ENCODE results near the gene HMGCR.
"Not testable (repeated sequence)": the region's sequence is repeated elsewhere in the genome, so short reads cannot be mapped to it uniquely, and the experiment has no call there.

The HMGCR gene

GRCh38 chr5:75336615-75337336 is at the start of gene HMGCR:
Gene HMGCR (plus strand): TSS chr5:75337220. CDS start chr5:75342606, 5,386 bp downstream.
- no peaks in the 10 kb centered on the region for H3K9me2 ChIP-seq (replicated peaks; ENCODE audit: low read depth, low read length)
- no peaks in the 10 kb centered on the region for H3K9me3 ChIP-seq (ENCODE audit: insufficient read depth, low read depth, low read length)
- TF ChIP-seq CTCF (conservative IDR thresholded peaks at IDR 0.05; ENCODE audit: low read length) (peak; percentile 37), EZH2phosphoT487 (IDR thresholded peaks at IDR 0.05; ENCODE audit: borderline replicate concordance) (no peak)
- H3K79me2 ChIP-seq (ENCODE audit: insufficient read depth, low read length), result peaks cover 48% of the 10 kb centered on the region
- H3K9ac ChIP-seq (ENCODE audit: low read depth, low read length, poor library complexity, severe bottlenecking), result peak within 1 kb of the TSS; percentile 98
- H3F3A ChIP-seq (ENCODE audit: low read depth), result no peaks in the 10 kb centered on the region
- no peaks in the 10 kb centered on the region for H3K27me3 ChIP-seq (ENCODE audit: insufficient read depth, low read length, poor library complexity, severe bottlenecking)
- H2AFZ ChIP-seq (ENCODE audit: low read length), result peak within 1 kb of the TSS; percentile 59; the same call in 1 of the 2 replicates
- peaks cover 39% of the 10 kb centered on the region for H3K4me1 ChIP-seq (ENCODE audit: insufficient read depth, low read length, poor library complexity, severe bottlenecking)
- H3K4me2 ChIP-seq (ENCODE audit: low read depth, low read length, poor library complexity, severe bottlenecking), result peak within 1 kb of the TSS; percentile 98
- H3K36me3 ChIP-seq (ENCODE audit: insufficient read depth, low read length), result no peaks in the 10 kb centered on the region; the same call in 1 of the 2 replicates
- peaks cover 44% of the 10 kb centered on the region for H4K20me1 ChIP-seq (ENCODE audit: insufficient read depth, low read length, poor library complexity, severe bottlenecking)
- peak within 1 kb of the TSS; percentile 85 for H3K4me3 ChIP-seq (ENCODE audit: low read length, poor library complexity, severe bottlenecking)

- not testable (repeated sequence) for H3K4me2 ChIP-seq (ENCODE audit: low read depth, low read length, poor library complexity, severe bottlenecking); H3K36me3 ChIP-seq (ENCODE audit: insufficient read depth, low read length); H3K27me3 ChIP-seq (ENCODE audit: insufficient read depth, low read length, poor library complexity, severe bottlenecking); H3K79me2 ChIP-seq (ENCODE audit: insufficient read depth, low read length); H3K4me1 ChIP-seq (ENCODE audit: insufficient read depth, low read length, poor library complexity, severe bottlenecking); H3F3A ChIP-seq (ENCODE audit: low read depth); H2AFZ ChIP-seq (ENCODE audit: low read length); H4K20me1 ChIP-seq (ENCODE audit: insufficient read depth, low read length, poor library complexity, severe bottlenecking); H3K9ac ChIP-seq (ENCODE audit: low read depth, low read length, poor library complexity, severe bottlenecking); H3K9me3 ChIP-seq (ENCODE audit: insufficient read depth, low read depth, low read length); H3K9me2 ChIP-seq (replicated peaks; ENCODE audit: low read depth, low read length); H3K4me3 ChIP-seq (ENCODE audit: low read length, poor library complexity, severe bottlenecking)
Observed at GRCh38 chr5:75291844-75292243, 45.2 kb upstream of the HMGCR start.

DNA sequence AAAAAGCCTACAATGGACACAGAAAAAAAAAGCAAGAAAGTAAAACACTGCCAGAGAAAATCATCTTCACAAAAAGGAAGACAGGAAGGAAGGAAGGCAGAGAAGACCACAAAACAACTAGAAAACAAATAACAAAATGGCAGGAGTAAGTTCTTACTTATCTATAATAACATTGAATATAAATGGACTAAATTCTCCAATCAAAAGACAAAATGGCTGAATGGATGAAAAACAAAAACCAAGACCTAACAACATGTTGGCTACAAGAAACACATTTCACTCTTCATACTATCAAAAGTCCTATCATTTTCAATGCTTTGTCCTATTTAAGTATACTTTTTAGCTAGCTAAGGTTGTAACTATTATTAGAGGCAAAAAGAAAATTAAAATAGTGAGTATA is 36.9 kb upstream of the HMGCR start:
- Histone ChIP-seq H3K36me3 (ENCODE audit: insufficient read depth, low read length) (no peaks in the 10 kb centered on the region), H4K20me1 (ENCODE audit: insufficient read depth, low read length, poor library complexity, severe bottlenecking) (no peaks in the 10 kb centered on the region), H3K4me2 (ENCODE audit: low read depth, low read length, poor library complexity, severe bottlenecking) (no peak overlapping the region), H3K79me2 (ENCODE audit: insufficient read depth, low read length) (no peaks in the 10 kb centered on the region), H3K9me2 (replicated peaks; ENCODE audit: low read depth, low read length) (no peaks in the 10 kb centered on the region), H3K9ac (ENCODE audit: low read depth, low read length, poor library complexity, severe bottlenecking) (no peak overlapping the region), H2AFZ (ENCODE audit: low read length) (no peak overlapping the region), H3K4me3 (ENCODE audit: low read length, poor library complexity, severe bottlenecking) (no peak overlapping the region), H3F3A (ENCODE audit: low read depth) (no peaks in the 10 kb centered on the region), H3K27me3 (ENCODE audit: insufficient read depth, low read length, poor library complexity, severe bottlenecking) (no peaks in the 10 kb centered on the region), H3K4me1 (ENCODE audit: insufficient read depth, low read length, poor library complexity, severe bottlenecking) (no peaks in the 10 kb centered on the region), H3K9me3 (ENCODE audit: insufficient read depth, low read depth, low read length) (peaks cover 6% of the 10 kb centered on the region; the same call in 1 of the 2 replicates)
- TF ChIP-seq EZH2phosphoT487 (IDR thresholded peaks at IDR 0.05; ENCODE audit: borderline replicate concordance) (no peak), CTCF (conservative IDR thresholded peaks at IDR 0.05; ENCODE audit: low read length) (no peak)

GRCh38 chr5:75303419-75303818 is 33.6 kb upstream of the HMGCR start:
- Histone ChIP-seq H3K4me1 (ENCODE audit: insufficient read depth, low read length, poor library complexity, severe bottlenecking) (no peaks in the 10 kb centered on the region), H3F3A (ENCODE audit: low read depth) (no peaks in the 10 kb centered on the region), H3K4me2 (ENCODE audit: low read depth, low read length, poor library complexity, severe bottlenecking) (no peak overlapping the region), H3K9ac (ENCODE audit: low read depth, low read length, poor library complexity, severe bottlenecking) (no peak overlapping the region), H3K9me2 (replicated peaks; ENCODE audit: low read depth, low read length) (no peaks in the 10 kb centered on the region), H3K36me3 (ENCODE audit: insufficient read depth, low read length) (no peaks in the 10 kb centered on the region), H3K9me3 (ENCODE audit: insufficient read depth, low read depth, low read length) (peaks cover 4% of the 10 kb centered on the region; the same call in 1 of the 2 replicates), H3K79me2 (ENCODE audit: insufficient read depth, low read length) (no peaks in the 10 kb centered on the region), H3K4me3 (ENCODE audit: low read length, poor library complexity, severe bottlenecking) (no peak overlapping the region), H2AFZ (ENCODE audit: low read length) (no peak overlapping the region), H3K27me3 (ENCODE audit: insufficient read depth, low read length, poor library complexity, severe bottlenecking) (no peaks in the 10 kb centered on the region), H4K20me1 (ENCODE audit: insufficient read depth, low read length, poor library complexity, severe bottlenecking) (no peaks in the 10 kb centered on the region)
- TF ChIP-seq EZH2phosphoT487 (IDR thresholded peaks at IDR 0.05; ENCODE audit: borderline replicate concordance), result no peak
- TF ChIP-seq CTCF (conservative IDR thresholded peaks at IDR 0.05; ENCODE audit: low read length), result no peak

DNA sequence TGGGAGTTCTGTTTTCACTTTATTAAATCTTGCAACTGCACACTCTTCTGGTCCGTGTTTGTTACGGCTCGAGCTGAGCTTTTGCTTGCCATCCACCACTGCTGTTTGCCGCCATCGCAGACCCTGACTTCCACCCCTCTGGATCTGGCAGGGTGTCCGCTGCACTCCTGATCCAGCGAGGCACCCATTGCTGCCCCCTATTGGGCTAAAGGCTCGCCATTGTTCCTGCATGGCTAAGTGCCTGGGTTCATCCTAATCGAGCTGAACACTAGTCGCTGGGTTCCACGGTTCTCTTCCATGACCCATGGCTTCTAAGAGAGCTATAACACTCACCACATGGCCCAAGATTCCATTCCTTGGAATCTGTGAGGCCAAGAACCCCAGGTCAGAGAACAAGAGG is 32.5 kb upstream of the HMGCR start:
- not testable (repeated sequence) for H3K36me3 ChIP-seq (ENCODE audit: insufficient read depth, low read length); H3K9ac ChIP-seq (ENCODE audit: low read depth, low read length, poor library complexity, severe bottlenecking); H3K4me2 ChIP-seq (ENCODE audit: low read depth, low read length, poor library complexity, severe bottlenecking); H4K20me1 ChIP-seq (ENCODE audit: insufficient read depth, low read length, poor library complexity, severe bottlenecking); H3K27me3 ChIP-seq (ENCODE audit: insufficient read depth, low read length, poor library complexity, severe bottlenecking); H3K79me2 ChIP-seq (ENCODE audit: insufficient read depth, low read length); H2AFZ ChIP-seq (ENCODE audit: low read length); H3F3A ChIP-seq (ENCODE audit: low read depth); H3K4me1 ChIP-seq (ENCODE audit: insufficient read depth, low read length, poor library complexity, severe bottlenecking); H3K9me2 ChIP-seq (replicated peaks; ENCODE audit: low read depth, low read length); H3K4me3 ChIP-seq (ENCODE audit: low read length, poor library complexity, severe bottlenecking); H3K9me3 ChIP-seq (ENCODE audit: insufficient read depth, low read depth, low read length)

Measured in Loucy (cell line).